GM23248 (cell line): ENCODE measurements around the gene KCNT1. TPM values are rescaled to one million over a fixed set of nuclear protein-coding genes. Genes with fewer than 3 reads are reported as not detected.

Experiments
- DNase-seq: peaks from one replicate; pipeline ENCODE4 v3.0.0-alpha.2; 2015
- H2AFZ ChIP-seq: fragments of 200-600 bp; sonication (generic); 2 replicates; pipeline ENCODE4 v1.6.1; 2016; ENCODE audit warnings: antibody characterized with exemption
- H3F3A ChIP-seq: fragments of 200-600 bp; sonication (generic); 2 replicates; pipeline ENCODE4 v1.6.1; 2016; ENCODE audit warnings: mild to moderate bottlenecking, antibody characterized with exemption, mixed run types; ENCODE audit not compliant: insufficient read depth
- H3K27ac ChIP-seq: fragments of 200-600 bp; sonication (generic); 2 replicates; pipeline ENCODE4 v1.5.1; 2016; ENCODE audit warnings: mild to moderate bottlenecking
- H3K27me3 ChIP-seq: fragments of 200-600 bp; sonication (generic); replicated peaks from 2 replicates; pipeline ENCODE4 v1.6.1; 2016; ENCODE audit warnings: mild to moderate bottlenecking; ENCODE audit not compliant: insufficient read depth
- H3K36me3 ChIP-seq: fragments of 200-600 bp; sonication (generic); 2 replicates; pipeline ENCODE4 v1.6.1; 2016; ENCODE audit warnings: low read depth, mild to moderate bottlenecking
- H3K4me1 ChIP-seq: fragments of 200-600 bp; sonication (generic); 2 replicates; pipeline ENCODE4 v1.6.1; 2016; ENCODE audit warnings: mild to moderate bottlenecking; ENCODE audit not compliant: insufficient read depth
- H3K4me2 ChIP-seq: fragments of 200-600 bp; sonication (generic); one replicate; pipeline ENCODE4 v1.6.1; 2016; ENCODE audit warnings: mild to moderate bottlenecking; ENCODE audit not compliant: unreplicated experiment
- H3K4me3 ChIP-seq: fragments of 200-600 bp; sonication (generic); 2 replicates; pipeline ENCODE4 v1.5.1; 2016; ENCODE audit warnings: mild to moderate bottlenecking
- H3K79me2 ChIP-seq: fragments of 200-600 bp; sonication (generic); 2 replicates; pipeline ENCODE4 v1.6.1; 2016; ENCODE audit warnings: mild to moderate bottlenecking; ENCODE audit not compliant: insufficient read depth
- H3K9ac ChIP-seq: fragments of 200-600 bp; sonication (generic); 2 replicates; pipeline ENCODE4 v1.6.1; 2016; ENCODE audit warnings: mild to moderate bottlenecking
- H3K9me2 ChIP-seq: fragments of 200-600 bp; sonication (generic); 2 replicates; pipeline ENCODE4 v1.6.1; 2016; ENCODE audit warnings: mixed run types, mild to moderate bottlenecking, moderate library complexity; ENCODE audit not compliant: insufficient read depth
- H3K9me3 ChIP-seq: fragments of 200-600 bp; sonication (generic); one replicate; pipeline ENCODE4 v1.6.1; 2017; ENCODE audit warnings: low read depth
- H4K20me1 ChIP-seq: fragments of 200-600 bp; sonication (generic); 2 replicates; pipeline ENCODE4 v1.6.0; 2016; ENCODE audit not compliant: insufficient read depth
- EZH2 ChIP-seq: fragments of 200-600 bp; sonication (generic); IDR thresholded peaks from 2 replicates; pipeline ENCODE4 v1.6.1; 2018; ENCODE audit warnings: antibody characterized with exemption, mild to moderate bottlenecking; ENCODE audit not compliant: insufficient read depth, poor library complexity, severe bottlenecking
- EZH2phosphoT487 ChIP-seq: fragments of 200-600 bp; sonication (generic); IDR thresholded peaks from 2 replicates; pipeline ENCODE4 v1.6.1; 2018; ENCODE audit warnings: antibody characterized with exemption, moderate library complexity, mild to moderate bottlenecking, low read depth; ENCODE audit not compliant: insufficient read depth
- WGBS, 2 experiments: methylation state at CpG; one replicate each; pipeline ENCODE4 v1.1.6; 2015 to 2017; ENCODE audit warnings: low lambda C conversion rate in 2 of 2, low coverage in 1 of 2; ENCODE audit errors: missing lambda C conversion rate in 2 of 2; 5-methylcytosine and 5-hydroxymethylcytosine counted together
- in situ Hi-C: fragments of 300-500 bp; cut with MboI; formaldehyde crosslinking; loops from 2 replicates; pipeline ENCODE4 v1.15.0; 2020
- polyA plus RNA-seq: library from polyadenylated mRNA; unstranded; fragments of >200 nt; fragmentation: Nextera tagmentation; extraction: Ambion mirVana; gene quantifications from 2 replicates; pipeline ENCODE4 v1.2.1, GENCODE V29; 2016
- total RNA-seq: library from RNA; depleted of rRNA; stranded (reverse); fragments of >200 nt; shearing (Covaris generic); gene quantifications from 2 replicates; pipeline ENCODE4 v1.2.3, GENCODE V29; 2014

KCNT1 gene
- total and polyA plus RNA-seq, 2 experiments from 2014 or later: not detected

DNA sequence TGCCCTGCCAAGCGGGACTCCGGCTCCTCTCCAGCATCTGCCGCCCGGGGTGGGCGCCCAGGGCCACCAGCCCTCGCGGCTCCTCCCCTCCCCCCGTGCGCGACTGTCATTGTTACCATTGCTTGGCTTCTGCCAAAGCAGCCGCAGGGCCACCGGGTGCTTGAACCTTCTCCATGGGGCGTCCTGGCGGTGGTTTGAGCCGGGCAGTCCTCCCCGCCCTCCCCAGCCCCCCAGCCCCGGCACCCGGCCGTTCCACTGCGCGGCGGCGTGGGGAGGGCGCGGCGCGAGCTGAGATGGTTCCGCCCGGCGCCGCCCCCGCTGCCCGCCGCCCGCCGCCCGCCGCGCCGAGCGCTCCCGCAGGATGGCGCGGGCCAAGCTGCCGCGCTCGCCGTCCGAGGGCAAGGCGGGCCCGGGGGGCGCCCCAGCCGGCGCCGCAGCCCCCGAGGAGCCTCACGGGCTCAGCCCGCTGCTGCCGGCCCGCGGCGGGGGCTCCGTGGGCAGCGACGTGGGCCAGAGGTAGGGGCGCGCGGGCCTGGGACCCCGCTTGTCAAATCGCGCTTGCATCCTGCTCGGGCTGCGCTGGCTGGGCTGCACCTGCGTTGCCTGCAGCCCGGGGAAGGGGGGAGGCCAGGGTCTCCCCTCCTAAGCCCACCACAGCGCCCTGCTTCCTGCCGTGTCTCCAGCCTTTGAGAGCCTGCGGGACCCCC lies 34.4 kb downstream of the KCNT1 start:
- Histone ChIP-seq H3K4me2 (no peak overlapping the region), H3K36me3 (no peaks in the 10 kb centered on the region), H3K79me2 (no peaks in the 10 kb centered on the region), H3K9me2 (no peaks in the 10 kb centered on the region), H3K27ac (no peak overlapping the region), H3K27me3 (peaks cover 3% of the 10 kb centered on the region), H3K4me3 (no peak overlapping the region), H3F3A (no peaks in the 10 kb centered on the region), H3K9ac (no peak overlapping the region), H3K9me3 (no peaks in the 10 kb centered on the region), H4K20me1 (no peaks in the 10 kb centered on the region), H2AFZ (no peak overlapping the region), H3K4me1 (no peaks in the 10 kb centered on the region)
- no peak for DNase-seq
- in situ Hi-C loops: no loop called here
- WGBS, 2 experiments: 3% methylated on average over 45 to 50 of the region's 78 CpGs
- TF ChIP-seq EZH2 (no peak), EZH2phosphoT487 (no peak)

DNA sequence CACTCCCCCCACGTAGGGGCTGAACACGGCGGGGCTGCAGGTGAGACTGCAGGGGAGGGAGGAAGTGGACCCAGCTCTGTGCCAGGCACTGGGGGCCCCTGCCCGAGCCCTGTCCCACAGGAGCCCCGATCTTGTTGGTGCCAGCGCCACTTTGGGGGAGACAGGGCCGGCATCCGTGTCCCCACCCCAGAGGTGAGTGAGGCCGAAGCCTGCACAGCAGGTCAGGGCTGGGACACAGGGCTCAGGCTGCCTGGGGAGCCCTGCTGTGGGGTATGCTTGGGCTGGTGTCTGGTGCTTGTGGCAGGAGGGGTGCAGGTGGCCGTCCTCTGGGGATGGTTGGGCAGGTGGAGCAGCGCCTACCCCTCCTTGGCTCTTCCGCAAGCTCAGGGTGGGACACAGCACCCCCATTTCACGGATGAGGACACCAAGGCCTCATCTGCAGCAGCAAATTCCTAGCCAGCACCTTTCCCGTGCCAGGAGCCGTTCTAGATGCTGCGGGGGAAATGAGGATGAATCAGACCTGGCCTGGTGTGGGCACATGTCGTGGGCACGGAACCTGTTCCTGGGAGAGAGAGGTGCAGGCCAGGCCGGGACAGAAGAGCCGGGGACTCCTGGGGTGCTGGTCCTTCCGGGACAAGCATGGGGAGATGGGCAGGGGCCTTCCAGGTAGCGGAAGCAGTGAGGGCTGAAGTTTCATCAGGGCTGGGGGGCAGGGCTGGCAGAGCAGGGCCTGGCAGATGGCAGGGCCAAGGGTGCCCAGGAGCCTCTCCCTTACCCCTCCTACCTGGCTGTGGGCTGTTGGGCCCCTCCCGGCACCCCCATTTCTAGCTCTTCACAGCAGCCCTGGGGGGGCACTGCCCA lies 35.2 kb downstream of the KCNT1 start:
- H3K27me3 ChIP-seq: peaks cover 3% of the 10 kb centered on the region
- no peaks in the 10 kb centered on the region for H3K79me2 ChIP-seq
- TF ChIP-seq EZH2phosphoT487: no peak
- no peak for TF ChIP-seq EZH2
- H3K27ac ChIP-seq: no peak overlapping the region
- H3K4me3 ChIP-seq: no peak overlapping the region
- 36 to 38% methylated on average over 22 of the region's 23 CpGs for WGBS, 2 experiments
- H2AFZ ChIP-seq: no peak overlapping the region
- no peaks in the 10 kb centered on the region for H4K20me1 ChIP-seq
- no peak overlapping the region for H3K9ac ChIP-seq
- no peaks in the 10 kb centered on the region for H3K4me1 ChIP-seq
- H3K4me2 ChIP-seq: no peak overlapping the region
- no peaks in the 10 kb centered on the region for H3K9me2 ChIP-seq
- no peaks in the 10 kb centered on the region for H3F3A ChIP-seq
- no peak for DNase-seq
- in situ Hi-C loops: no loop called here
- H3K36me3 ChIP-seq: no peaks in the 10 kb centered on the region
- no peaks in the 10 kb centered on the region for H3K9me3 ChIP-seq

DNA sequence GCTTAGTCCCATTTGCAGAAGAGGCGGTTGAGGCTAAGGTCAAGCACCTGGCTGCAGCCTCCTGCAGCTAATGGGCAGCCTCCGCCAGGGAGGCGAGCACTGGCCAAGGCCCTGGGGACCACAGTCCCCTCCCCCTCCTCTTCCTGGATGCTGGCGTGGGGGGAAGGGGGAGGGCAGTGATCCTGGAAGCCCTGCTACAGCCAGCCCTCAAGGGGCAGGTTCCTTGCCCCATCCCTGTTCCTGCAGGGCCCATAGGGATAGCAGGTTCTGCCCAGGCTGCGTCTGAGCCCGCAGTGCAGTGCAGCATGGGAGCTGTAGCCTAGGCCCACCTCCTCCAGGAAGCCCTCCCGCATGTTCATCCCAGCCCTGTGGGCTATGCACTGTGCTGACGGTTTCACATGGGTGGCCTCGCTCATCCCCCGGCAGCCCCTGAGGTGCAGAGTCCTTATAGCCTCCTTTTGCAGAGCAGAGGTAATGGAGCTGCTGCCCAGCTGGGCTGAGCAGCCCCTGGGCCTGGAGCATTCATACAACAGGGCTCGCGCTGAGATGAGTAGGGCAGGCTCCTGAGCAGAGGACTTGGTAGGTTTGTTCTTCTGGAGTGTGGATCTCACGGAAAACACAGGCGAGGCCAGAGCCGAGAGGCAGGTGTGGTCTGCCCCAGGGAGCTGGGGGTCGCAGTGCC lies 36.0 kb downstream of the KCNT1 start:
- Histone ChIP-seq H3K79me2 (no peaks in the 10 kb centered on the region), H3K9me2 (no peaks in the 10 kb centered on the region), H3K9ac (no peak overlapping the region), H3K36me3 (no peaks in the 10 kb centered on the region), H3F3A (no peaks in the 10 kb centered on the region), H4K20me1 (no peaks in the 10 kb centered on the region), H3K4me3 (no peak overlapping the region), H2AFZ (no peak overlapping the region), H3K4me2 (no peak overlapping the region), H3K27ac (no peak overlapping the region), H3K27me3 (peaks cover 3% of the 10 kb centered on the region), H3K4me1 (no peaks in the 10 kb centered on the region), H3K9me3 (no peaks in the 10 kb centered on the region)
- TF ChIP-seq EZH2 (no peak), EZH2phosphoT487 (no peak)
- in situ Hi-C loops: no loop called here
- DNase-seq: no peak
- 42 to 47% methylated on average over 16 of the region's 16 CpGs for WGBS, 2 experiments

DNA sequence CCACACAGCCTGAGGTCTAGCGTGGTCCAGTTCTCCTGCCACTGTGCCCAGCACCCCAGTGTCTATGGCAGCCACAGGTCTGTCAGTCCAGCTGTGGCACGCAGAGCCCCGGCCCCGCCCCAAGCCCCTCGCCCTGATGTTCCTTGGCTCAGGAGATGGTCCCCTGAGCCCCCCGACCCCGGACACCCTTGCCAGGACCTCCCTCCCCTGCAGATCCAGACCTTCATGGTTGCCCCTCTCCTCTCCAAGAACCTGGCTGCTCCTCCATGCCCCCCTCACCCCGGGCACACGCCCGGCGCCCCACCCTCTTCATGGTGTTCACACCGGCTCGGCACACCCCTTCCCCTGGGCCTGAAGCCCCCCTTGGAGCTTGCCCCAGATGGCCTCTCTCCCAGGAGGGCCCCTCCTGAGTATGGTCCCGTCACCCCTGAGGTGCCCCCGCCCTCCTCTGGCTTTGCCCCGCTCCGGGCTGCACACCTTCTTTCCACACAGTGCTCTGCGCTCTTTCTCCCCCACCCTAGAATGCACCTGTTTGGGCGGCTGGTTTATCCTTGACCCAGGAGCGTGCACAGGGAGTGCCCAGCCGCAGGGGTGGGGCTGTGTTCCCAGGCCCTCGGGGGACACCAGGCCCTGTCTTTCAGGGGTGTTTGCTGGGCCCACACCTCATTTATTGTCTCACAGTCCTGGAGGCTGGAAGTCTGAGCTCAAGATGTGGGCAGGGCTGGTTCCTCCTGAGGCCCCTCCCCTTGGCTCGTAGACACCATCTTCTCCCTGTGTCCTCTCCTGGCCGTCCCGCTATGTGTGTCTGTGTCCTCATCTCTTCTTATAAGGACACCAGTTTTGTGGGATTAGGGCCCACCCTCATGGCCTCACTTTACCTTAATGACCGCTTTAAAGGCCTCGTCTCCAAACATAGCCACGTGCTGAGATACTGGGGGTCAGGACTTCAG lies 37.6 kb downstream of the KCNT1 start:
- no peak for DNase-seq
- H3K4me2 ChIP-seq: no peak overlapping the region
- H4K20me1 ChIP-seq: no peaks in the 10 kb centered on the region
- no peak overlapping the region for H2AFZ ChIP-seq
- no peaks in the 10 kb centered on the region for H3K9me3 ChIP-seq
- in situ Hi-C loops: no loop called here
- H3K27me3 ChIP-seq: peaks cover 3% of the 10 kb centered on the region
- no peaks in the 10 kb centered on the region for H3K36me3 ChIP-seq
- H3K4me1 ChIP-seq: no peaks in the 10 kb centered on the region
- H3K9me2 ChIP-seq: no peaks in the 10 kb centered on the region
- TF ChIP-seq EZH2: no peak
- TF ChIP-seq EZH2phosphoT487: no peak
- no peak overlapping the region for H3K9ac ChIP-seq
- H3K79me2 ChIP-seq: no peaks in the 10 kb centered on the region
- H3K4me3 ChIP-seq: no peak overlapping the region
- H3F3A ChIP-seq: no peaks in the 10 kb centered on the region
- 35 to 42% methylated on average over 18 to 28 of the region's 28 CpGs for WGBS, 2 experiments
- no peak overlapping the region for H3K27ac ChIP-seq
